Endodermal cell (in vitro differentiated cells): Measurements from ENCODE around the gene TRIO. TPM values are rescaled to one million over a fixed set of nuclear protein-coding genes. Genes with fewer than 3 reads are reported as not detected.

Source experiments
- DNase-seq: peaks from one replicate; pipeline ENCODE4 v3.0.0-alpha.2; 2017
- H3K27ac ChIP-seq: 2 replicates; pipeline ENCODE4 v1.5.1; 2013; ENCODE audit warnings: mild to moderate bottlenecking, low read depth, low read length, moderate library complexity
- H3K27me3 ChIP-seq: 2 replicates; pipeline ENCODE4 v1.6.1; 2013; ENCODE audit warnings: mild to moderate bottlenecking, low read length, moderate library complexity; ENCODE audit not compliant: insufficient read depth, control insufficient read depth, poor library complexity, severe bottlenecking
- H3K36me3 ChIP-seq: 2 replicates; pipeline ENCODE4 v1.7.0; 2013; ENCODE audit warnings: mild to moderate bottlenecking, low read length, moderate library complexity; ENCODE audit not compliant: control insufficient read depth, insufficient read depth
- H3K4me1 ChIP-seq: one replicate; pipeline ENCODE4 v1.7.0; 2013; ENCODE audit warnings: low read length; ENCODE audit not compliant: control insufficient read depth, insufficient read depth
- H3K4me3 ChIP-seq: 2 replicates; pipeline ENCODE4 v1.5.1; 2013; ENCODE audit warnings: mild to moderate bottlenecking, low read length, moderate library complexity
- H3K9ac ChIP-seq: 2 replicates; pipeline ENCODE4 v1.6.1; 2013; ENCODE audit warnings: mild to moderate bottlenecking, low read length, moderate library complexity; ENCODE audit not compliant: poor library complexity, severe bottlenecking; ENCODE audit errors: extremely low read depth
- H3K9me3 ChIP-seq: 2 replicates; pipeline ENCODE4 v1.6.1; 2013; ENCODE audit warnings: mild to moderate bottlenecking, low read length, moderate library complexity; ENCODE audit not compliant: control insufficient read depth
- H3K27ac Mint-ChIP-seq: 2 replicates; pipeline ENCODE4 v1.8.0; 2020; ENCODE audit warnings: mixed read lengths
- H3K27me3 Mint-ChIP-seq: 2 replicates; pipeline ENCODE4 v1.8.0; 2021; ENCODE audit warnings: mild to moderate bottlenecking, mixed read lengths; ENCODE audit not compliant: insufficient read depth
- H3K36me3 Mint-ChIP-seq: 2 replicates; pipeline ENCODE4 v1.8.0; 2020; ENCODE audit warnings: low read depth, mixed read lengths
- H3K4me1 Mint-ChIP-seq: 2 replicates; pipeline ENCODE4 v1.8.0; 2020; ENCODE audit warnings: mixed read lengths
- H3K4me3 Mint-ChIP-seq: 2 replicates; pipeline ENCODE4 v1.8.0; 2020; ENCODE audit warnings: mild to moderate bottlenecking, moderate library complexity, mixed read lengths
- H3K9me3 Mint-ChIP-seq: 2 replicates; pipeline ENCODE4 v1.8.0; 2020; ENCODE audit warnings: mild to moderate bottlenecking, mixed read lengths
- CTCF ChIP-seq: fragments of 200-600 bp; sonication (generic); conservative IDR thresholded peaks from 2 replicates; pipeline ENCODE4 v1.5.0; 2021; ENCODE audit warnings: antibody characterized with exemption, mild to moderate bottlenecking
- whole genome bisulfite sequencing, 2 experiments: methylation state at CpG; one replicate each; pipeline versions ENCODE4 v1.1.5 to v1.1.7; 2013; ENCODE audit warnings: missing lambda C conversion rate in 2 of 2, mixed read lengths in 1 of 2; ENCODE audit not compliant: insufficient coverage in 1 of 2, insufficient read length in 1 of 2; 5-methylcytosine and 5-hydroxymethylcytosine counted together
- total RNA-seq, 2 donors: library from RNA; stranded (reverse); fragmentation: NEBNext Ultra II Directional in 1 of 2; extraction: Animal tissue kit (Norgen Biotek cat#: 25700) in 1 of 2; gene quantifications; 2 replicates in 1 of 2; 3 replicates in 1 of 2; pipeline ENCODE4 v1.2.1, GENCODE V29; 2021

TRIO gene
- total RNA-seq, 2 donors from 2014 or later = 88.3 to 109 TPM

- no peak for TF ChIP-seq CTCF
- H3K4me1 ChIP-seq = peaks cover 22% of the 10 kb centered on the region
- no peaks in the 10 kb centered on the region for H3K27me3 ChIP-seq
- 60 to 92% methylated on average over 1 to 6 of the region's 6 CpGs for WGBS, 2 experiments
- peaks cover 5% of the 10 kb centered on the region for H3K36me3 ChIP-seq
- Mint-ChIP-seq H3K27ac (peak overlapping the region; percentile 84), H3K27me3 (no peaks in the 10 kb centered on the region), H3K36me3 (no peaks in the 10 kb centered on the region), H3K4me3 (no peak overlapping the region), H3K9me3 (no peaks in the 10 kb centered on the region), H3K4me1 (peaks cover 63% of the 10 kb centered on the region)
- H3K27ac ChIP-seq = no peak overlapping the region
- no peaks in the 10 kb centered on the region for H3K9me3 ChIP-seq
- DNase-seq = peak; percentile 75
- H3K4me3 ChIP-seq = peak overlapping the region; percentile 25
- no peak overlapping the region for H3K9ac ChIP-seq
Observed at GRCh38 chr5:14267991-14268708, 125.0 kb downstream of the TRIO start.

DNA sequence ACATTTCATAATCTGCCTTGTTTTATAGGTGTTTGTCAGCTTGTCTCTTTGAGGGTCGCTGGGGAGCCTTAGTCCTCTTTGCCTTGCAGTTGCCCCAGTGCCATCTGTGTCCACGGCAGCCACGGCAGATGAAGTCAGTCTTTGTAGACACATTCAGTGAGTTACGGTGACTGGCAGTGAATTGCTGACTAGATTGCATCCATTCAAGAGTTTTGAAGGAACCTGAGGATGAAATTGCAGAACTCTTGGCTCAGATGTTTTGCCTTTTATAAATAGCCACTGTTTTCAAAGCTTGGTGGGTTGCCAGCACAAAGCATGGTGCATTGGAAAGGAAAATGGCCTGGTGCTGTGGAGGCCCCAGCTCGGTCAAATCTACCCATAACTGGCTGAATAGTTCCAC, 125.6 kb downstream of the TRIO start:
- Histone ChIP-seq H3K9ac (no peak overlapping the region), H3K9me3 (no peaks in the 10 kb centered on the region), H3K27me3 (no peaks in the 10 kb centered on the region), H3K27ac (no peak overlapping the region), H3K4me3 (no peak overlapping the region), H3K36me3 (peaks cover 5% of the 10 kb centered on the region), H3K4me1 (peaks cover 22% of the 10 kb centered on the region)
- Mint-ChIP-seq H3K4me1 (peaks cover 68% of the 10 kb centered on the region), H3K27ac (peak overlapping the region; percentile 80), H3K36me3 (no peaks in the 10 kb centered on the region), H3K4me3 (no peak overlapping the region), H3K27me3 (no peaks in the 10 kb centered on the region), H3K9me3 (no peaks in the 10 kb centered on the region)
- DNase-seq = no peak
- WGBS, 2 experiments = 93 to 95% methylated on average over 5 of the region's 5 CpGs
- no peak for TF ChIP-seq CTCF

DNA sequence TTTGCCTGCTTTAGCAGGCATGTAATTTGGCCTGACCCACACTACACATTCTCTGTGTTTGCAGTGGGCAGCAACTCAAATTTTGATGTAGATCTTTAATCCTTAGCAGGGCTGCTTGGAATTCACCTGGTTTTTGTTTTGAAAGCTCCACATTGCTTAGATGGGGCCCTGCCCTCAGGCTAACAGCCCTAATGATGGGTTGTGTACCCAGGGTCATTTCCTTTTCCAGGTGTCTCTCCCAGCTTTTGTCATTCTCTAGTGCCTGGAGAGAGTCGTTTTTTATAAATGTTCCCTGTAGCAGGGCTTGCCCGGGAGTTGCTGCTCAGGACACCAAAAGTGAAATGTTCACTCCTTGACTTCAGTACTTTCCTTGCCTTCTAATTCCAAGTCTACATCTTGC, 126.3 kb downstream of the TRIO start:
- Histone ChIP-seq H3K4me1 (peaks cover 22% of the 10 kb centered on the region), H3K36me3 (peaks cover 5% of the 10 kb centered on the region), H3K9me3 (no peaks in the 10 kb centered on the region), H3K27ac (no peak overlapping the region), H3K27me3 (no peaks in the 10 kb centered on the region), H3K4me3 (no peak overlapping the region), H3K9ac (no peak overlapping the region)
- Mint-ChIP-seq H3K4me3 (no peak overlapping the region), H3K4me1 (peaks cover 68% of the 10 kb centered on the region), H3K36me3 (no peaks in the 10 kb centered on the region), H3K27ac (peak overlapping the region; percentile 80), H3K27me3 (no peaks in the 10 kb centered on the region), H3K9me3 (no peaks in the 10 kb centered on the region)
- WGBS, 2 experiments = 46 to 53% methylated on average over 2 of the region's 2 CpGs
- peak; percentile 67 for DNase-seq
- TF ChIP-seq CTCF = no peak
